GM10847 (cell line): ENCODE data around the gene EMILIN3.

Source experiments
- POLR2A ChIP-seq: IDR thresholded peaks from 2 replicates; pipeline ENCODE4 v1.6.1; 2011; ENCODE audit not compliant: insufficient read length; ENCODE audit errors: extremely low read depth

EMILIN3 gene

DNA sequence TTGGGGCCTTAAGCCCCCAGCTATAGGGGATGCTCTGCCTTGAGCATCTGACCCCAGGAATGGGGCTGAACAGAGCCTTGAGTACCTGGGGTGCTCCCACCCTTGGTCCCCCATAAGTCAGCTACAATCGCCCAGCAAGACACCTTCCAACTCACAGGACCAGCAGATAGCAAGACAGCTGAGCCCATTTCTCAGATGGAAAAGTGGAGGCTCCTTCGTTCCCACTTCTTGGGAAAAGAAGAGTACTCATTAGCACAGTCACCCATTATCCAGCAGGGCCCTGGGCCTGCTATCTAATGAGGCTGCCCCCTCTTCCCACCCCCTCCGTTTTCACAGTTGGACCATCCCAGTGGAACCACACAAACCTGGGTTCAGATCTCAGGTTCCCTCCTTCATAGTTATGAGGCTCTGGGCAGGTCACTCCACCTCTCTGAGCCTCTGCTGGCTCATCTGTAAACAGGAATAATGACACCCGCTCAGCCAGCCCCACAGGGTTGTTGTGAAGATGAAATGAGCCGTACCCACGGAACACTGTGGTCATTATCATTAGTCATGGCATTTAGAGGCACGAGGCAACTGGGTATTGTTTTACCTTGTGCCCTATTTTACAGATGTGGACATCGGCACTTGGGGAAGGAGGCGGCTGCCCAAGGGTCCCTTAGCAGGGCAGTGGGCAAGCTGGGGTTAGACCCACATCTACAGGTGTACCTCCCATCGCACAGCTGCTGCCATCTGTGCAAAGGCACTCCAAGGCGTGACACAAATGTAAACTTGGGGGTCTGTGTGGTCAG is 21.5 kb downstream of the EMILIN3 start:
- TF ChIP-seq POLR2A: no peak

DNA sequence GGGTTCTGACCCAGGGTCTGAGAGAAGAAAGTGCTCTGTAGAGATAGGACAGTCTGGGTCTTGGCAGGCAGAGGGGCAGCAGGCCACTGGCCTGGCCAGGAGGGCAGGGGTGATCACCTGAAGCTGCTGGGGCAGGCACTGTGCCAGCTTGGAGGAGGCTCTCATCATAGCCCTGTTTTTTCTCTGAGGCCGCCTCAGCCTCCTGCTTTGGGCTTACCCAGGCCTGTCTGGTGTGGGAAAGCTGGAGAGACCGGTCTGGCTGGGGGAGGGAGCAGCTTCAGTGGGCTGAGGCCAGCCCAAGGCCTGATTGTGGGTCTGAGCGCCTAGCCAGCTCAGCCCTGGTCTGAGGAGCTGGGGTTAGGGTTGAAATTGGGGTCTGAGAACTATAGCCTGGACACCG is 22.1 kb downstream of the EMILIN3 start:
- no peak for TF ChIP-seq POLR2A

DNA sequence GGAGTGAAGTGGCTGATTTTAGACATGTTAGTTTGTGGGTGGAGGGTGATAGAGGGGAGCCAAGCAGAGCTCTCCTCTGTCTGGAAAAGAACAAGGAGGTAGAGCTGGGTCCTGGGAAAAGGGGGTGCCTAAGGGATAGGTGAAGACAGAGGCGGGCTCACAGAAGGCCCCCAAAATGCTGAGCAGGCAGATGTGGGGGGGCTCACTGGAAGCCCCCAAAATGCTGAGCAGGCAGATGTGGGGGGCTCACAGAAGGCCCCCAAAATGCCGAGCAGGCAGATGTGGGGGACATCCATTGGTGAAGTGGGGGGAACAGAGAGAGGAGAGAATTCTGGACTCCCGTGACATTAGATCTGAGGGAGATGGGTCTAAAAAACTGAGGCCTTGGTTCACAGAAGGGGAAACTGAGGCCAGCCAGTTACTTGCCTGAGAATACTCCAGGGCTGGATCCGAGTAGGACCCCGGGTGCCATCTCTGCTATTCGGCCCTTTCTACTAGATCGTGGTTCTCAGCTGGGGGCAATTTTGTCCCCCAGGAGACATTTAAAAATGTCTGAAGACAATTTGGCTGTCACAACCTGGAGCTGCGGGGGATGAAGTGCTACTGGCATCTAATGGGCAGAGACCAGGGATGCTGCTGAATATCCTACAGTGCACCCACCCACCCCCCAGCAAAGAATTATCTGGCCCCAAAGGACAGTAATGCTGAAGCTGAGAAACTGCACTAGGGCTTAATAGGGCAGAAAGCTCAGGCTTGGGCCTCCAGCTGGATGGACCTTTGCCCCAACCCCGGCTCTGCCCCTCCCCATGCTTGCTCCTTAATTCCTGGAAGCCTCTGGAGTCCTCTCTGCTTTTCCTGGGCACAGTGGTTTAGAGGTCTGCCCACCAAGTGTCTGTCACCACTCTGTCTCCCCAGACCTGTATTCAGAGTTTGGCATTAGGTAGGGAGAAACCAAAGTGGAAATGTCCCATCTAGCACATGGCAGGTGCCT is 23.8 kb downstream of the EMILIN3 start:
- TF ChIP-seq POLR2A: no peak

DNA sequence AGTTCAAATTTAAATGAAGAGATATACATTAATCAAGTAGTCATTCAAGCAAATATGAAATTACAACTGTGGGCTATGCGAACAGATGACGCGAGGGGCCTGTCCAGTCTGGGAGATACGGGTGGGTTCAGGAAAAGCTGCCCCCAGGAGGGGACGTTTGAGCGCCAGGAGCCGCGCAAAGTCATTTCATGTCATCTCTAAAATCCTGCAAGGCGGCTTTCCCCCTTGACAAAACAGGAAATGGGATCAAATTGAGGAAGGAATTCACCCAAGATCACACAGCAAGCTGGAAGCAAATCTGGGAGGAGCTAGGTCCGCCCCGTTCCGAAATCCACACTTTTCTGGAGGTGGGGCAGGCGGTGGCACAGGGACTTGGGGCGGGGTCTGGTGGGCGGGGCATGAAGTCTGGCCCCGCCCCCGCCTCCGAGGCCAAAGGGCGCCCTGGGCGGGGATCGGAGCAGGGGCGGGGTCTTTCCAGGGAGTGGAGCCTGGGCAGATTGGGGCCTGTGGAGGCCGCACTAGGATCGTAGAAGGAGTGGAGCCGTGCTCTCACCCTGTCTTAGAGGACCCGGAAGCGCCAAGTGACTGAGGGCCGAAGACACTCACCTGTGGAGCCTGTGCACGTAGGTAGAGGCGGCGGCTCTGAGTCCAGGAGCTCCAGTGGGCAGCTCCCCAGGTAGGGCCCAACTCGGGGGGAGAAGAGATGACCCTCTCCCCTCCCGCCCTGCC is 26.1 kb downstream of the EMILIN3 start, which contains the start of gene LPIN3:
TSS of gene LPIN3 (plus strand) at position 495 of the 729 bp plus-strand sequence. CDS start 4,983 bp downstream, outside the sequence.
- TF ChIP-seq POLR2A: no peak

DNA sequence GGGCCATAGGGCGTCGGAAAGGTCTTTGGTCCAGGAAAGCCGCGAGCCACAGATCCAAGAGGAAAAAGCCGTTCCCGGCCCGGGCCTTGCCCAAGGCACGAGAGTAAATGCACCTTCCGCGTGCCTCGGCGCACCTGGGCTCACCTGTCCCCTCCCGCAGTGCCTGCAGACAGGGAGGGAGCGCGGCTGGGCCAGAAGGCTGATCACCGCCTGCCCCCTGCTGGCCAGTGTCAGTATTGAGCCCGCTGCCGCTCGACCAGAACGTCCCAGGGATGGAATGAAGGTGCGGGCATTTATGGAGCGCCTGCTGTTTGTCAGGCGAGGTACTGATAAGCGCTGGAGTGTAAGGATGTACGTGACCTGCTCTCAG is 26.7 kb downstream of the EMILIN3 start:
- TF ChIP-seq POLR2A: no peak

DNA sequence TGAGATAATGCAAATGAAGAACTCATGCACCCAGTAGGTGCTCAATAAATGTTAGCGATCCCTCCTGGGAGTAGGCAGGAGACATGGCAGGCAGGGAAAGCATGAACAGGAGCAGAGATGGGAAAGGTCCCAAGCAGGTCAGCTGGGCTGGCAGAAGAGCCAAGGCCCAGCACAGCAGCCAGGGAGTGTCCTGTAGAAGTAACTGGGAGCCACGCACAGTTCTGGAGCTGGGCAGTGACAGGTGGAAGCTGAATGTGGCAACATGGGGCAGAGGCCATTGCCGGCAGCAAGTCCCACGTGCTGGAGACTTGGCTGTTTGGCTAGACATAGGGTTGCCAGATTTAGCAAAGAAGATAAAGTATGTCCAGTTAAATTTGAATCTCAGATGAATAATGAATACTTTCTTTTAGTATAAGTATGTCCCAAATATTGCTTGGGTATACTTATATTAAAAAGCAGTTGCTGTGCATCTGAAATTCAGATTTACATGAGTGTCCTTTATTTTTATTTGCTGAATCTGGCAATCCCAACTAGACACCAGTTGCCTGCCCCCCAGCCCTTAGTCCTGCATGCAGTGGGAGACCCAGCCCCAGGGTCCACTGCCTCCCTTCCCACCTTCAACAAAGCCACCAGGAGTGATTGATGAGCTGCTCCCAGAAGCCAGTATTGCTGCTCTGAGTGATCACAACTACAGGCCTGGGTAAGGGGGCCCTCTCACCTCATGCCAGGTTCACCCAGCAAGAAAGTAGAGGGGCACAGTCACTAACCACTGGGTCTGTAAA is 29.7 kb downstream of the EMILIN3 start:
- TF ChIP-seq POLR2A: no peak

DNA sequence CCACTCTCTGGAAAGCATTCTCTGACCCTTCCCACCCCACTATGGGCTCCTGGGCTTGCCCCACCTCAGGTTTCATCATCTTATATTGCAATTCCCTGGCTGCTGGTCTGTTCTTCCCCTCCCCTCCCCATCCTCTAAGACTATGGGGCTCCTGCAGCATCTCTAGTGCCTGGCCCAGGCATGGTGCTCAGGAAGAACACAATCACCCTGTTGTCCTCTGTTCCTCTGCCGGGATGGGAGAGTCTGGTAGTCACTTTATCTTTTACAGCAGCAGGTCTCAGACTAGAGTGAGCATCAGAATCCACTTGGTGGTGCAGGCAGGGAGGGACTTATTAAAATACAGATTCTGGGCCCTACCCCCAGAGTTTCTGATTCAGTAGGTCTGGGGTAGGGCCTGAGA is 31.0 kb downstream of the EMILIN3 start:
- no peak for TF ChIP-seq POLR2A

DNA sequence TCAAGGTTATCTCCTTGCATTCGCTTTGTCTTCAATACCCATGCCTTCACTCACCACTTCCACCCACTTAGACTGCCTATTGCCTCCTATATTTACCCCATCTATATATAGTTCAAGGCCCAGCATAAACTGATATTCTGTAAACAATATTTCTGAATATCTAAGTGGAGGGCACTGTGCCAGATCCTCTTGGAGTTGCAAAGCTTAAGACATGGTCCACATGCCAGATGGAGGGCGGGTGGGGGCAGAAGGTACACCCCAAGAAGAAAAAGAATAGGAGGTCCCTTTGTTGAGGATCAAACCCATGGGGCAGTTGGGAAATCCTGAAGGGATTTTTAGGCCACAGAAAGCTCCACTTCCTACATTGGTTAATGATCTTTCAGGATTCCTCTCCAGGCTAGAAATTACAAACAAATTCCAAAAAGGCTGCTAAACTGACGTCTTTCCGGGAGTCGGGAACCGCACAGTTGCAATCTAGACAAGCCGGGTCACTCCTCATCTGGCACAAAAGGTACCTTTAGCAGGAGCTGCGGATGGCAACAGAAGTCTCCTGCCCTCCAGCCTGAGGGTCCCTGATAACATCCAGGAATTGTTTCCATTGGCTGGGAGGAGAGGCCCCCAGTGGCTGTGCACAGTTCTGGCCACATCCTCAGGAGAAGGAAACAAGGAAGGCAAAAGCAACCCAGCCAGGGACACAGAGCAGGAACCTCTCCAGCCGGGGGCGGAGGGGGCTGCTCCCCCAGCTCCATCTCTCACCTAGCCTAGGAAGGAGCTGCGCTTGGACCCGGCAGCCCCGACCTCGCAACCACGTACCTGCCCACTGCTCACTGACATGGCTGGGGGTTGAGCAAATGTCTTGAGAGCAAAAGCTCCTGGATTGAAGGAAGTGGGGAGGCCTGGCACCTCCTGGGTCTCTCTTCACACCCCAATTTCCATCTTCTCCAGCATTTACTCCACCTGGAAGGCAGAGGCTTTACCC is 31.9 kb downstream of the EMILIN3 start:
- TF ChIP-seq POLR2A: no peak

DNA sequence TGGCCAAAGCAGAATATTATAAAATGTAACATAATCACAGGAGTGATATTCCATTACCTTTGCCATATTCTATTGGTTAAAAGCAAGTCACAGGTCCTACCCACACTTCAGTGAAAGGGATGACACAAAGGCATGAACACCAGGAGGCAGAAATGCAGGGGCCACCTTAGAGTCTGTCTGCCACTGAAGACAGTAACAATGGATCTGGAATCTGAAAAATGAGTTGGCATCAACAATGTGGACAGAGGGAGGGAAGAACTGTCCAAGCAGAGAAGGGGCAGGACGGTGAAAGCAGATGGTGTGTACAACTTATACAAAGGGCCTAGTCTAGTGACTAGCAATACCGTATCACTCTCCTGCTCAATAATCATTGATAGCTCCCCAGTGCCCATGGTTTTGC is 32.6 kb downstream of the EMILIN3 start:
- no peak for TF ChIP-seq POLR2A

DNA sequence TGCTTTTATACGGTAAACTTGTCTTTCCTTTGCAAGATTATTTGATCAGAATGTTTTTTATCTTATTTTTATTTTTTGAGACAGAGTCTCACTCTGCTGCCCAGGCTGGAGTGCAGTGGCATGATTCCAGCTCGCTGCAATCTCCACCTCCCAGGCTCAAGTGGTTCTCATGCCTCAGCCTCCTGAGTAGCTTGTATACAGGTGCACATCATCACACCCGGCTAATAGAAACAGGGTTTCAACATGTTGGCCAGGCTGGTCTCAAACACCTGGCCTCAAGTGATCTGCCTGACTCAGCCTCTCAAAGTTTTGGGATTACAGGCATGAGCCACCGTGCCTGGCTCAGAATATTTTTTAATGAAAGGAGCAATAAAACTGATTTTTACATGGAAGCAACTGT is 34.9 kb downstream of the EMILIN3 start:
- TF ChIP-seq POLR2A: no peak

DNA sequence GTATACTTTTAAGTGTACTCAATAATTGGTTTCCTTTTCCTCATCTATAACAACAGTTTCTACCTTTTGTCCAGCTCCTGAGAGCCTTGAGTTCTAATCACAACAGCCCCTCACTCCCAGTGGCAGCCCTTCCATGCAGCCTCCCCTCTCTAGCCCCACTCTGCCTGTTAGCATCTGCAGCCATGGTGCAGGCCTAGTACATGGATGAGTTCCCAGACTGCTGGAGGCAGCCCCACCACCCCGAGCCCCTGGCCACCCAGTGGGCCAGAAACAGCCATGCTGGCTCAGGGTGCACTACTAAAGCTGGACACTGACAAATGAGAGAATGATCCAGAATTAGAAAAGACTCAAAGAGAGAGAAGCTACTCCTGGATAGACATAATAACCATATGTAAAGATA is 35.7 kb downstream of the EMILIN3 start:
- no peak for TF ChIP-seq POLR2A

DNA sequence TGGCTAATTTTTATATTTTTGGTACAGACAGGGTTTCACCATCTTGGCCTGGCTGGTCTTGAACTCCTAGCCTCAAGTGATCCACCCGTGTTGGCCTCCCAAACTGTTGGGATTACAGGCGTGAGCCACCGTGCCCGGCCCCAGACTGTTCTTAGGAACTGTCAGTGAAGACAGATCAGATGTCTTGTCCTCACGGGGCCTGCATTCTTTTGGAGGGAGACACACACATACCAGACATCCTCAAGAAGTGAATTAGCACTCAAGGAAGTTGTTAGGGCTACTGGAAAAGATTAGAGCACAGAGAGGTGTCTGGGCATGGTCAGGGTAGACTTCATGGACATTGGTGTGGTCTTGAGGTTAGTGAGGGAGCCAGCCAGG is 36.3 kb downstream of the EMILIN3 start:
- TF ChIP-seq POLR2A: no peak
